CD4-positive, alpha-beta T cell (primary cell): ENCODE data around the gene TUBGCP6. TPM values are rescaled to one million over a fixed set of nuclear protein-coding genes. Genes with fewer than 3 reads are reported as not detected.

ENCODE experiments used
- ATAC-seq: fragments of 200-7000 bp; cut with Tn5 transposase; one replicate; pipeline ENCODE4 v1.10.0; 2022; ENCODE audit warnings: mild to moderate bottlenecking; ENCODE audit not compliant: poor library complexity
- CTCF ChIA-PET: fragments of 350-600 bp; sonication (Branson Sonifier 250); formaldehyde crosslinking; loops from one replicate; lab custom pipeline; 2021; ENCODE audit warnings: antibody characterized with exemption, inconsistent platforms; lab: Charles Lee
- POLR2A ChIA-PET: fragments of 350-600 bp; sonication (Branson Sonifier 250); formaldehyde crosslinking; loops from one replicate; lab custom pipeline; 2021; ENCODE audit warnings: antibody characterized with exemption, inconsistent platforms; lab: Charles Lee
- DNase-seq, 14 experiments: peaks; one replicate each; pipeline ENCODE4 v3.0.0-alpha.2; 2013 to 2020; ENCODE audit warnings: mixed read lengths in 2 of 14
- H3K27ac ChIP-seq, 2 donors: one replicate each; pipeline versions ENCODE4 v1.5.1 to v1.7.0; 2013; ENCODE audit warnings: low read length in 2 of 2, low read depth in 1 of 2, mild to moderate bottlenecking in 1 of 2
- H3K27me3 ChIP-seq, 2 experiments: 1 replicate in 1 of 2; 2 replicates in 1 of 2; pipeline versions ENCODE4 v1.6.1 to v1.7.0; 2013; ENCODE audit warnings: low read length in 2 of 2, control low read depth in 1 of 2, mild to moderate bottlenecking in 1 of 2, moderate library complexity in 1 of 2; ENCODE audit not compliant: insufficient read depth in 2 of 2, control insufficient read depth in 1 of 2
- H3K36me3 ChIP-seq: one replicate; pipeline ENCODE4 v1.6.1; 2013; ENCODE audit warnings: low read length, control low read depth; ENCODE audit not compliant: insufficient read depth
- H3K4me1 ChIP-seq: one replicate; pipeline ENCODE4 v1.6.1; 2013; ENCODE audit warnings: low read length, control low read depth; ENCODE audit not compliant: insufficient read depth
- H3K4me3 ChIP-seq: one replicate; pipeline ENCODE4 v1.5.1; 2013; ENCODE audit warnings: mild to moderate bottlenecking, low read length, moderate library complexity
- H3K9me3 ChIP-seq, 2 experiments: 1 replicate in 1 of 2; 2 replicates in 1 of 2; pipeline versions ENCODE4 v1.6.1 to v1.7.0; 2013; ENCODE audit warnings: low read length in 2 of 2, mild to moderate bottlenecking in 2 of 2, control low read depth in 1 of 2, moderate library complexity in 1 of 2; ENCODE audit not compliant: control insufficient read depth in 1 of 2, insufficient read depth in 1 of 2
- H3K27ac Mint-ChIP-seq: one replicate; pipeline ENCODE4 v1.8.0; 2020; ENCODE audit warnings: mixed read lengths
- H3K27me3 Mint-ChIP-seq: one replicate; pipeline ENCODE4 v1.8.0; 2021; ENCODE audit warnings: mixed read lengths
- H3K36me3 Mint-ChIP-seq: one replicate; pipeline ENCODE4 v1.8.0; 2021; ENCODE audit warnings: low read depth, mixed read lengths
- H3K4me1 Mint-ChIP-seq: one replicate; pipeline ENCODE4 v1.8.0; 2021; ENCODE audit warnings: low read depth, mixed read lengths
- H3K4me3 Mint-ChIP-seq: one replicate; pipeline ENCODE4 v1.8.0; 2020; ENCODE audit warnings: mild to moderate bottlenecking, mixed read lengths
- H3K9me3 Mint-ChIP-seq: one replicate; pipeline ENCODE4 v1.8.0; 2020; ENCODE audit warnings: mixed read lengths
- intact Hi-C, 2 experiments: fragments of 100-400 bp; cut with DNase I in 1 of 2; cut with micrococcal nuclease in 1 of 2; formaldehyde crosslinking; loops; one replicate each; pipeline versions ENCODE4 v1.15.1 to v1.9.0; 2023 to 2025; cut with DNase I, micrococcal nuclease
- total RNA-seq, 174 experiments: library from RNA in 2 of 174; stranded (reverse) in 2 of 174; gene quantifications; one replicate each; pipeline ENCODE4 v1.2.3 and lab custom pipeline; 2021 to 2026
- TF ChIP-seq, protein P1 (sequence below): fragments of 200-600 bp; IDR thresholded peaks from one replicate; pipeline ENCODE4 v1.8.0; 2022; ENCODE audit warnings: antibody characterized with exemption, mild to moderate bottlenecking

Gene TUBGCP6
- total RNA-seq, 2 experiments from 2014 or later = 124 to 126 TPM

GRCh38 chr22:50224071-50224470 is 20.8 kb downstream of the TUBGCP6 start:
- H3K4me1 ChIP-seq = no peaks in the 10 kb centered on the region
- intact Hi-C loops = no loop called here
- CTCF ChIA-PET = no interaction called here
- TF ChIP-seq, protein P1, sequence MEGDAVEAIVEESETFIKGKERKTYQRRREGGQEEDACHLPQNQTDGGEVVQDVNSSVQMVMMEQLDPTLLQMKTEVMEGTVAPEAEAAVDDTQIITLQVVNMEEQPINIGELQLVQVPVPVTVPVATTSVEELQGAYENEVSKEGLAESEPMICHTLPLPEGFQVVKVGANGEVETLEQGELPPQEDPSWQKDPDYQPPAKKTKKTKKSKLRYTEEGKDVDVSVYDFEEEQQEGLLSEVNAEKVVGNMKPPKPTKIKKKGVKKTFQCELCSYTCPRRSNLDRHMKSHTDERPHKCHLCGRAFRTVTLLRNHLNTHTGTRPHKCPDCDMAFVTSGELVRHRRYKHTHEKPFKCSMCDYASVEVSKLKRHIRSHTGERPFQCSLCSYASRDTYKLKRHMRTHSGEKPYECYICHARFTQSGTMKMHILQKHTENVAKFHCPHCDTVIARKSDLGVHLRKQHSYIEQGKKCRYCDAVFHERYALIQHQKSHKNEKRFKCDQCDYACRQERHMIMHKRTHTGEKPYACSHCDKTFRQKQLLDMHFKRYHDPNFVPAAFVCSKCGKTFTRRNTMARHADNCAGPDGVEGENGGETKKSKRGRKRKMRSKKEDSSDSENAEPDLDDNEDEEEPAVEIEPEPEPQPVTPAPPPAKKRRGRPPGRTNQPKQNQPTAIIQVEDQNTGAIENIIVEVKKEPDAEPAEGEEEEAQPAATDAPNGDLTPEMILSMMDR = no peak
- peaks cover 72% of the 10 kb centered on the region for H3K36me3 Mint-ChIP-seq
- H3K27me3 Mint-ChIP-seq = no peaks in the 10 kb centered on the region
- ATAC-seq (no peak), DNase-seq (no peak)
- POLR2A ChIA-PET = no interaction called here
- peaks cover 74% of the 10 kb centered on the region for H3K36me3 ChIP-seq
- H3K9me3 ChIP-seq = no peaks in the 10 kb centered on the region
- no peak overlapping the region for H3K27ac ChIP-seq
- H3K27me3 ChIP-seq = no peaks in the 10 kb centered on the region
- H3K4me3 Mint-ChIP-seq = no peak overlapping the region
- no peaks in the 10 kb centered on the region for H3K4me1 Mint-ChIP-seq
- no peaks in the 10 kb centered on the region for H3K9me3 Mint-ChIP-seq
- H3K4me3 ChIP-seq = no peak overlapping the region
- no peak overlapping the region for H3K27ac Mint-ChIP-seq

- Histone ChIP-seq H3K27me3 (no peaks in the 10 kb centered on the region), H3K36me3 (peaks cover 74% of the 10 kb centered on the region), H3K27ac (no peak overlapping the region), H3K4me3 (no peak overlapping the region), H3K4me1 (no peaks in the 10 kb centered on the region), H3K9me3 (no peaks in the 10 kb centered on the region)
- TF ChIP-seq, protein P1 = no peak
- Mint-ChIP-seq H3K27me3 (no peaks in the 10 kb centered on the region), H3K27ac (no peak overlapping the region), H3K9me3 (no peaks in the 10 kb centered on the region), H3K4me3 (no peak overlapping the region), H3K4me1 (no peaks in the 10 kb centered on the region), H3K36me3 (peaks cover 77% of the 10 kb centered on the region)
- ATAC-seq = no peak
- ChIA-PET CTCF (no interaction called here), POLR2A (no interaction called here)
- no peak for DNase-seq
- intact Hi-C loops = no loop called here
Measured at GRCh38 chr22:50222508-50222907, 22.3 kb downstream of the TUBGCP6 start.

- CTCF ChIA-PET = no interaction called here
- peaks cover 75% of the 10 kb centered on the region for H3K36me3 ChIP-seq
Measured at GRCh38 chr22:50221410-50222300, 23.2 kb downstream of the TUBGCP6 start.

More at GRCh38 chr22:50221410-50222300, 23.2 kb downstream of the TUBGCP6 start:
- H3K9me3 ChIP-seq = no peaks in the 10 kb centered on the region
- no peak overlapping the region for H3K4me3 Mint-ChIP-seq
- intact Hi-C loops = no loop called here
- H3K27ac Mint-ChIP-seq = no peak overlapping the region
- POLR2A ChIA-PET = interaction anchor here (0.9 kb wide), 1 partner anchor 31 kb away, joined by 4 read pairs; no protein-coding TSS in a partner anchor
- ATAC-seq (no peak), DNase-seq (peak in 1 of 14 experiments; percentile 40)
- no peak overlapping the region for H3K4me3 ChIP-seq
- no peaks in the 10 kb centered on the region for H3K4me1 ChIP-seq
- H3K27me3 Mint-ChIP-seq = no peaks in the 10 kb centered on the region
- no peaks in the 10 kb centered on the region for H3K27me3 ChIP-seq
- TF ChIP-seq, protein P1 = no peak
- H3K9me3 Mint-ChIP-seq = no peaks in the 10 kb centered on the region
- H3K36me3 Mint-ChIP-seq = peaks cover 76% of the 10 kb centered on the region
- no peak overlapping the region for H3K27ac ChIP-seq
- H3K4me1 Mint-ChIP-seq = no peaks in the 10 kb centered on the region
